ENCODE results near the gene SLC43A2. TPM values are rescaled to one million over a fixed set of nuclear protein-coding genes. Genes with fewer than 3 reads are reported as not detected.
A peak's percentile ranks its signal among the peaks of the same experiment; 100 is the strongest.

Gene SLC43A2
- total RNA-seq, 2 experiments from 2014 or later = 2.0 to 2.2 TPM

GRCh38 chr17:1649844-1650501, 21.3 kb upstream of the SLC43A2 start, which contains the start of gene RILP:
TSS of gene RILP (minus strand) at chr17:1649866. CDS start at chr17:1649804, 62 bp downstream.
- H3K9me3 Mint-ChIP-seq = no peaks in the 10 kb centered on the region
- intact Hi-C loops (cut with micrococcal nuclease) = loop anchor here (2.0 to 10.0 kb wide), 3 partner anchors 35 to 385 kb away; partner anchors contain the start of genes DPH1 and PRPF8
- peaks cover 32% of the 10 kb centered on the region for H3K36me3 Mint-ChIP-seq
- H3K27me3 Mint-ChIP-seq = no peaks in the 10 kb centered on the region
- ChIA-PET POLR2A (interaction anchor here (0.5 to 2.1 kb wide), 8 partner anchors 16 to 300 kb away, joined by 3 to 9 read pairs (median 4); partner anchors contain the start of genes INPP5K and PRPF8), CTCF (interaction anchor here (0.7 to 2.9 kb wide), 21 partner anchors 11 to 407 kb away, joined by 3 to 31 read pairs (median 5); partner anchors contain the start of genes INPP5K, PITPNA, RTN4RL1 and SLC43A2)
- H3K27ac Mint-ChIP-seq = peak within 1 kb of the TSS; percentile 42
- no peak for DNase-seq
- H3K4me1 Mint-ChIP-seq (ENCODE audit: low read depth) = peaks cover 18% of the 10 kb centered on the region
- peak within 1 kb of the TSS; percentile 54 for H3K4me3 Mint-ChIP-seq

GRCh38 chr17:1648963-1649843, 20.6 kb upstream of the SLC43A2 start:
- peak overlapping the region; percentile 54 for H3K4me3 Mint-ChIP-seq

GRCh38 chr17:1648173-1648962, 19.7 kb upstream of the SLC43A2 start:
- peaks cover 20% of the 10 kb centered on the region for H3K36me3 Mint-ChIP-seq
- peak overlapping the region; percentile 54 for H3K4me3 Mint-ChIP-seq
- peaks cover 29% of the 10 kb centered on the region for H3K4me1 Mint-ChIP-seq (ENCODE audit: low read depth)
- ChIA-PET CTCF (interaction anchor here (0.8 to 2.9 kb wide), 32 partner anchors 11 to 690 kb away, joined by 3 to 31 read pairs (median 4); partner anchors contain the start of genes INPP5K, PITPNA, PRPF8 and RPA1), POLR2A (interaction anchor here (0.8 to 2.1 kb wide), 4 partner anchors 35 to 132 kb away, joined by 3 to 9 read pairs (median 6); partner anchors contain the start of genes INPP5K and PRPF8)
- no peaks in the 10 kb centered on the region for H3K27me3 Mint-ChIP-seq
- H3K27ac Mint-ChIP-seq = no peak overlapping the region
- H3K9me3 Mint-ChIP-seq = no peaks in the 10 kb centered on the region
- no peak for DNase-seq
- intact Hi-C loops (cut with micrococcal nuclease) = loop anchor here (2.0 to 10.0 kb wide), 3 partner anchors 36 to 386 kb away; partner anchors contain the start of genes DPH1 and PRPF8

More at GRCh38 chr17:1648963-1649843, 20.6 kb upstream of the SLC43A2 start:
- H3K9me3 Mint-ChIP-seq = no peaks in the 10 kb centered on the region
- peaks cover 28% of the 10 kb centered on the region for H3K36me3 Mint-ChIP-seq
- no peak overlapping the region for H3K27ac Mint-ChIP-seq
- H3K27me3 Mint-ChIP-seq = no peaks in the 10 kb centered on the region
- POLR2A ChIA-PET = interaction anchor here (0.5 to 2.1 kb wide), 7 partner anchors 16 to 299 kb away, joined by 3 to 9 read pairs (median 4); partner anchors contain the start of genes INPP5K and PRPF8
- CTCF ChIA-PET = interaction anchor here (0.7 to 2.9 kb wide), 34 partner anchors 12 to 689 kb away, joined by 3 to 31 read pairs (median 4); partner anchors contain the start of genes INPP5K, PITPNA, PRPF8 and RPA1
- intact Hi-C loops (cut with micrococcal nuclease) = loop anchor here (2.0 to 10.0 kb wide), 3 partner anchors 36 to 386 kb away; partner anchors contain the start of genes DPH1 and PRPF8
- H3K4me1 Mint-ChIP-seq (ENCODE audit: low read depth) = peaks cover 26% of the 10 kb centered on the region
- DNase-seq = peak; percentile 95

- no peaks in the 10 kb centered on the region for H3K27me3 Mint-ChIP-seq
- no peak overlapping the region for H3K27ac Mint-ChIP-seq
- no peak overlapping the region for H3K4me3 Mint-ChIP-seq
- intact Hi-C loops (cut with micrococcal nuclease) = loop anchor here (2.0 to 10.0 kb wide), 3 partner anchors 37 to 387 kb away; partner anchors contain the start of genes DPH1 and PRPF8
- ChIA-PET CTCF (interaction anchor here (0.9 to 2.9 kb wide), 12 partner anchors 11 to 223 kb away, joined by 3 to 31 read pairs (median 4); partner anchors contain the start of genes INPP5K, RPA1, SLC43A2 and SMYD4), POLR2A (interaction anchor here (0.8 to 2.0 kb wide), 2 partner anchors 36 to 69 kb away, joined by 3 to 9 read pairs; no protein-coding TSS in a partner anchor)
- no peaks in the 10 kb centered on the region for H3K9me3 Mint-ChIP-seq
- peaks cover 14% of the 10 kb centered on the region for H3K36me3 Mint-ChIP-seq
- peaks cover 29% of the 10 kb centered on the region for H3K4me1 Mint-ChIP-seq (ENCODE audit: low read depth)
- no peak for DNase-seq
These were observed 19.2 kb upstream of the SLC43A2 start for GRCh38 chr17:1647802-1648171.

GRCh38 chr17:1646199-1646875, 17.7 kb upstream of the SLC43A2 start:
- H3K27ac Mint-ChIP-seq = no peak overlapping the region

GRCh38 chr17:1645207-1646171, 16.9 kb upstream of the SLC43A2 start, which contains the start of gene SCARF1:
TSS of gene SCARF1 (minus strand) at chr17:1645732. CDS start at chr17:1645697, 35 bp downstream.
- peak within 1 kb of the TSS; percentile 73 for H3K4me3 Mint-ChIP-seq
- POLR2A ChIA-PET = interaction anchor here (0.9 kb wide), 1 partner anchor 38 kb away, joined by 3 read pairs; no protein-coding TSS in a partner anchor
- intact Hi-C loops (cut with micrococcal nuclease) = loop anchor here (10.0 kb wide), 1 partner anchor 389 kb away; the partner anchor contains the start of gene DPH1
- peaks cover 29% of the 10 kb centered on the region for H3K4me1 Mint-ChIP-seq (ENCODE audit: low read depth)
- no peak for DNase-seq
- H3K27me3 Mint-ChIP-seq = no peaks in the 10 kb centered on the region
- H3K9me3 Mint-ChIP-seq = no peaks in the 10 kb centered on the region
- H3K27ac Mint-ChIP-seq = peak within 1 kb of the TSS; percentile 83
- CTCF ChIA-PET = interaction anchor here (0.7 to 2.8 kb wide), 4 partner anchors 16 to 220 kb away, joined by 3 to 12 read pairs (median 4); partner anchors contain the start of gene SLC43A2
- no peaks in the 10 kb centered on the region for H3K36me3 Mint-ChIP-seq

More at GRCh38 chr17:1646199-1646875, 17.7 kb upstream of the SLC43A2 start:
- ChIA-PET POLR2A (no interaction called here), CTCF (interaction anchor here (0.7 to 2.8 kb wide), 4 partner anchors 17 to 219 kb away, joined by 3 to 12 read pairs (median 3); partner anchors contain the start of gene SLC43A2)
- Mint-ChIP-seq H3K27me3 (no peaks in the 10 kb centered on the region), H3K4me3 (no peak overlapping the region), H3K9me3 (no peaks in the 10 kb centered on the region), H3K4me1 (ENCODE audit: low read depth) (peaks cover 29% of the 10 kb centered on the region), H3K36me3 (peaks cover 6% of the 10 kb centered on the region)
- no peak for DNase-seq
- intact Hi-C loops (cut with micrococcal nuclease) = loop anchor here (10.0 kb wide), 1 partner anchor 388 kb away; the partner anchor contains the start of gene DPH1

- Mint-ChIP-seq H3K36me3 (no peaks in the 10 kb centered on the region), H3K27ac (peak overlapping the region; percentile 83), H3K4me3 (peak overlapping the region; percentile 73), H3K9me3 (no peaks in the 10 kb centered on the region), H3K4me1 (ENCODE audit: low read depth) (peaks cover 24% of the 10 kb centered on the region), H3K27me3 (no peaks in the 10 kb centered on the region)
- intact Hi-C loops (cut with micrococcal nuclease) = loop anchor here (10.0 kb wide), 1 partner anchor 390 kb away; the partner anchor contains the start of gene DPH1
- CTCF ChIA-PET = interaction anchor here (0.8 to 2.8 kb wide), 4 partner anchors 13 to 70 kb away, joined by 4 to 12 read pairs (median 6); partner anchors contain the start of gene SLC43A2
- peak; percentile 78 for DNase-seq
- POLR2A ChIA-PET = interaction anchor here (0.9 to 1.1 kb wide), 2 partner anchors 39 to 72 kb away, joined by 3 read pairs; no protein-coding TSS in a partner anchor
These were observed 16.0 kb upstream of the SLC43A2 start for GRCh38 chr17:1644493-1645206.

GRCh38 chr17:1643999-1644492, 15.4 kb upstream of the SLC43A2 start:
- CTCF ChIA-PET = interaction anchor here (1.1 to 2.8 kb wide), 3 partner anchors 12 to 70 kb away, joined by 4 to 12 read pairs (median 6); partner anchors contain the start of gene SLC43A2
- POLR2A ChIA-PET = interaction anchor here (0.8 to 1.1 kb wide), 2 partner anchors 17 to 73 kb away, joined by 3 to 4 read pairs; no protein-coding TSS in a partner anchor
- DNase-seq = peak; percentile 29
- H3K27ac Mint-ChIP-seq = peak overlapping the region; percentile 83
- no peaks in the 10 kb centered on the region for H3K36me3 Mint-ChIP-seq
- H3K27me3 Mint-ChIP-seq = no peaks in the 10 kb centered on the region
- peak overlapping the region; percentile 73 for H3K4me3 Mint-ChIP-seq
- H3K4me1 Mint-ChIP-seq (ENCODE audit: low read depth) = peaks cover 24% of the 10 kb centered on the region
- intact Hi-C loops (cut with micrococcal nuclease) = loop anchor here (10.0 kb wide), 1 partner anchor 391 kb away; the partner anchor contains the start of gene DPH1
- H3K9me3 Mint-ChIP-seq = no peaks in the 10 kb centered on the region
